ENCODE measurements around the gene SRMS. TPM values are rescaled to one million over a fixed set of nuclear protein-coding genes. Genes with fewer than 3 reads are reported as not detected.

The SRMS gene
- total and polyA plus RNA-seq, 2 of the 13 experiments (the other 11 are each of a cell fraction or from before 2014, with no cell fraction given) = not detected

- TF ChIP-seq PBX3 (CRISPR knock-in tag; IDR thresholded peaks at IDR 0.05; ENCODE audit: borderline replicate concordance) (no peak), GRHL1 (CRISPR knock-in tag; conservative IDR thresholded peaks at IDR 0.05) (no peak), ZNF749 (CRISPR knock-in tag; IDR thresholded peaks at IDR 0.05; ENCODE audit: borderline replicate concordance) (no peak), CREB3 (CRISPR knock-in tag; IDR thresholded peaks at IDR 0.05) (no peak), NFIB (CRISPR knock-in tag; IDR thresholded peaks at IDR 0.05; ENCODE audit: borderline replicate concordance) (no peak), RFX5 (IDR thresholded peaks at IDR 0.05; ENCODE audit: low read depth, low read length) (no peak), FOXO4 (CRISPR knock-in tag; conservative IDR thresholded peaks at IDR 0.05) (no peak), E2F2 (CRISPR knock-in tag; IDR thresholded peaks at IDR 0.05; ENCODE audit: borderline replicate concordance) (no peak), ARNT2 (CRISPR knock-in tag; IDR thresholded peaks at IDR 0.05; ENCODE audit: low read depth) (no peak), MLLT10 (CRISPR knock-in tag; IDR thresholded peaks at IDR 0.05) (no peak), PHF5A (CRISPR knock-in tag; IDR thresholded peaks at IDR 0.05; ENCODE audit: low read depth, unreplicated experiment) (no peak), ZNF614 (CRISPR knock-in tag; IDR thresholded peaks at IDR 0.05; ENCODE audit: borderline replicate concordance) (no peak), TRAFD1 (CRISPR knock-in tag; IDR thresholded peaks at IDR 0.05; ENCODE audit: borderline replicate concordance) (no peak), CREM (IDR thresholded peaks at IDR 0.05) (no peak), CREM (CRISPR knock-in tag; IDR thresholded peaks at IDR 0.05) (no peak), ZNF281 (CRISPR knock-in tag; IDR thresholded peaks at IDR 0.05; ENCODE audit: borderline replicate concordance) (peak; percentile 14; the same call in 1 of the 2 replicates)
These were observed 51.6 kb downstream of the SRMS start (continued) for GRCh38 chr20:63495741-63496595.
